ENCODE results near the gene UGT1A1. TPM values are rescaled to one million over a fixed set of nuclear protein-coding genes. Genes with fewer than 3 reads are reported as not detected.
A peak's percentile ranks its signal among the peaks of the same experiment; 100 is the strongest.

Gene UGT1A1
- total and polyA plus RNA-seq, 4 donors: 145 to 386 (median 288) TPM; not detected in 1

DNA sequence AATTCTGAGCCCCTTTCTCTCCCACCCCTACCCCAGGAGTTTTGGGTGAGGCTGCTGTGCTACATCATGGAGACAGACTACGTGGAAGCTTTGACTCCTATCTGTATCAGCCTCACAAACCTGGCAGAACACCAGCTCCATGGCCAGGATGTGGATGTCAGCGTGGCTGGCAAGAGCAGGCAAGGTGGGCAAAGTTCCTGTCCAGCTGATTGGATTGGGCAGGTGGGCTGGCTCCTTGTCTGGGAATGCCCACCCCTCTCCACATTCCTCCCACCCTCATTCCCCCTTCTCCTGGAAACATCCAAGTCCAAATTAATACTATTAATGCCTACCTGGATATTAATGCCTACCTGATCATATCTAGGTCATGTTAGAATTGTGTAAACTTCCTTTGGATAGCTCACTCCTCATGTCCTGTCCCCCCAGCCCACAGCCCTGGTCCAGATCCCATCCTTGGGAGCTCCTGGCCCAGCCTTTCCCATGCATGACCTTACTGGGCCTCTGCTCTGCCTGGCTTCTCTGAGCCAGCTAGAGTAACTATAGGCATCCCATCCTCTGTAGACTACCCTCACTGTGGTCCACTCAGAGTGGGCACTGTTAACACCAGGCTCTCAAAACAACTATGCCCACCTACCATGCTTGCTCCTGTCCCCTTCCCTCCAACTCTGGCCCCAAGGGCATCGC, 42.2 kb downstream of the UGT1A1 start:
- WGBS: 87% methylated on average over 3 of the region's 3 CpGs
- Histone ChIP-seq H3K36me3 (ENCODE audit: control insufficient read depth in 4 of 4, insufficient read depth in 3 of 4, low read depth in 1 of 4, low read length in 3 of 4) (no peaks in the 10 kb centered on the region), H3K4me1 (ENCODE audit: control insufficient read depth in 4 of 4, insufficient read depth in 4 of 4, low read length in 3 of 4) (no peaks in the 10 kb centered on the region), H3K9me3 (ENCODE audit: control insufficient read depth in 4 of 4, low read length in 3 of 4) (no peaks in the 10 kb centered on the region), H3K27me3 (ENCODE audit: control insufficient read depth in 4 of 4, insufficient read depth in 4 of 4, low read length in 3 of 4) (no peaks in the 10 kb centered on the region), H3K27ac (ENCODE audit: low read depth in 1 of 2, low read length in 2 of 2) (no peak overlapping the region), H3K4me3 (ENCODE audit: low read depth in 1 of 3, low read length in 3 of 3) (no peak overlapping the region), H3K9ac (ENCODE audit: low read depth in 1 of 2, low read length in 2 of 2) (no peak overlapping the region)
- no peak for DNase-seq (ENCODE audit: low spot score)
- TF ChIP-seq FOXA1 (IDR thresholded peaks at IDR 0.05) (no peak), GABPA (IDR thresholded peaks at IDR 0.05 in 1 of 2, conservative IDR thresholded peaks at IDR 0.05 in 1 of 2) (no peak), EGR1 (IDR thresholded peaks at IDR 0.05; ENCODE audit: low read depth in 2 of 2) (no peak), RAD21 (IDR thresholded peaks at IDR 0.05) (no peak), JUND (IDR thresholded peaks at IDR 0.05) (no peak), YY1 (IDR thresholded peaks at IDR 0.05) (no peak), HNF4G (IDR thresholded peaks at IDR 0.05) (no peak)
- TF ChIP-seq, protein P1, sequence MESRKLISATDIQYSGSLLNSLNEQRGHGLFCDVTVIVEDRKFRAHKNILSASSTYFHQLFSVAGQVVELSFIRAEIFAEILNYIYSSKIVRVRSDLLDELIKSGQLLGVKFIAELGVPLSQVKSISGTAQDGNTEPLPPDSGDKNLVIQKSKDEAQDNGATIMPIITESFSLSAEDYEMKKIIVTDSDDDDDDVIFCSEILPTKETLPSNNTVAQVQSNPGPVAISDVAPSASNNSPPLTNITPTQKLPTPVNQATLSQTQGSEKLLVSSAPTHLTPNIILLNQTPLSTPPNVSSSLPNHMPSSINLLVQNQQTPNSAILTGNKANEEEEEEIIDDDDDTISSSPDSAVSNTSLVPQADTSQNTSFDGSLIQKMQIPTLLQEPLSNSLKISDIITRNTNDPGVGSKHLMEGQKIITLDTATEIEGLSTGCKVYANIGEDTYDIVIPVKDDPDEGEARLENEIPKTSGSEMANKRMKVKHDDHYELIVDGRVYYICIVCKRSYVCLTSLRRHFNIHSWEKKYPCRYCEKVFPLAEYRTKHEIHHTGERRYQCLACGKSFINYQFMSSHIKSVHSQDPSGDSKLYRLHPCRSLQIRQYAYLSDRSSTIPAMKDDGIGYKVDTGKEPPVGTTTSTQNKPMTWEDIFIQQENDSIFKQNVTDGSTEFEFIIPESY (IDR thresholded peaks at IDR 0.05): no peak
- TF ChIP-seq, protein P2, sequence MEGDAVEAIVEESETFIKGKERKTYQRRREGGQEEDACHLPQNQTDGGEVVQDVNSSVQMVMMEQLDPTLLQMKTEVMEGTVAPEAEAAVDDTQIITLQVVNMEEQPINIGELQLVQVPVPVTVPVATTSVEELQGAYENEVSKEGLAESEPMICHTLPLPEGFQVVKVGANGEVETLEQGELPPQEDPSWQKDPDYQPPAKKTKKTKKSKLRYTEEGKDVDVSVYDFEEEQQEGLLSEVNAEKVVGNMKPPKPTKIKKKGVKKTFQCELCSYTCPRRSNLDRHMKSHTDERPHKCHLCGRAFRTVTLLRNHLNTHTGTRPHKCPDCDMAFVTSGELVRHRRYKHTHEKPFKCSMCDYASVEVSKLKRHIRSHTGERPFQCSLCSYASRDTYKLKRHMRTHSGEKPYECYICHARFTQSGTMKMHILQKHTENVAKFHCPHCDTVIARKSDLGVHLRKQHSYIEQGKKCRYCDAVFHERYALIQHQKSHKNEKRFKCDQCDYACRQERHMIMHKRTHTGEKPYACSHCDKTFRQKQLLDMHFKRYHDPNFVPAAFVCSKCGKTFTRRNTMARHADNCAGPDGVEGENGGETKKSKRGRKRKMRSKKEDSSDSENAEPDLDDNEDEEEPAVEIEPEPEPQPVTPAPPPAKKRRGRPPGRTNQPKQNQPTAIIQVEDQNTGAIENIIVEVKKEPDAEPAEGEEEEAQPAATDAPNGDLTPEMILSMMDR (IDR thresholded peaks at IDR 0.05; ENCODE audit: low read depth, low read length, missing input control): no peak
- TF ChIP-seq, protein P3, sequence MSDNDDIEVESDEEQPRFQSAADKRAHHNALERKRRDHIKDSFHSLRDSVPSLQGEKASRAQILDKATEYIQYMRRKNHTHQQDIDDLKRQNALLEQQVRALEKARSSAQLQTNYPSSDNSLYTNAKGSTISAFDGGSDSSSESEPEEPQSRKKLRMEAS (IDR thresholded peaks at IDR 0.05): no peak

DNA sequence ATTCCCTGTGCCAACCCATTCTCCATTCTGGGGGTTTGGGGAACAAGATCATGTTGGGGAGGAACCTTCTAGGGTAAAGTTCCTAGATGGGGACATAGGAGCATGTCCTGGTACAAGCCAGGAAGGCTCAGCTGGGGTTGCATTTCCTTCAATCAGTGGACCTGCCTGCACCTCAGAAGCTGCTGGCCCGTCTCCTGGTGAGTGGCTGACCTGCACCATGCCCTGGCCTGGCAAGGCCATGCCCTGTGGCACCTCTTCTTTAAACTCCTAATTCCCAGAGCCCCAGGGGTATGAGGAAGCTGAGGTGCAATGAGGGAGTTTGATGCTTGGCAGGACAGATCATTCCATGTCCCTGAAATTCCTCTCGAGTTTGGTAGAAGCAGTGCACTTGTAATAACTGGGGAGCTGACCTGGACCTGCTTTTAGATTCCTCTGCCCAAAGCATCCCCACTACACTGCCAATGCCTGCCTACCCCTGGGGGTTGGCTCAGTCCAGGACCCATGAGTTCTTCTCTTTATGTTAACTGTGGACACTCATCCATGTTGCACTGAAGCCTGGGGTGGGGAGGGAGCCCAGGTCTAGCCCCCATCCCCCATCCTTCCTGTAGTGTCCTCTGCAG, 43.3 kb downstream of the UGT1A1 start:
- Histone ChIP-seq H3K9me3 (ENCODE audit: control insufficient read depth in 4 of 4, low read length in 3 of 4) (no peaks in the 10 kb centered on the region), H3K4me3 (ENCODE audit: low read depth in 1 of 3, low read length in 3 of 3) (no peak overlapping the region), H3K4me1 (ENCODE audit: control insufficient read depth in 4 of 4, insufficient read depth in 4 of 4, low read length in 3 of 4) (no peaks in the 10 kb centered on the region), H3K27me3 (ENCODE audit: control insufficient read depth in 4 of 4, insufficient read depth in 4 of 4, low read length in 3 of 4) (no peaks in the 10 kb centered on the region), H3K9ac (ENCODE audit: low read depth in 1 of 2, low read length in 2 of 2) (no peak overlapping the region), H3K36me3 (ENCODE audit: control insufficient read depth in 4 of 4, insufficient read depth in 3 of 4, low read depth in 1 of 4, low read length in 3 of 4) (no peaks in the 10 kb centered on the region), H3K27ac (ENCODE audit: low read depth in 1 of 2, low read length in 2 of 2) (no peak overlapping the region)
- WGBS: 75% methylated on average over 2 of the region's 2 CpGs
- TF ChIP-seq SP1 (IDR thresholded peaks at IDR 0.05) (no peak), GABPA (IDR thresholded peaks at IDR 0.05 in 1 of 2, conservative IDR thresholded peaks at IDR 0.05 in 1 of 2) (no peak)
- TF ChIP-seq, protein P3 (IDR thresholded peaks at IDR 0.05): no peak
- peak; percentile 9 for DNase-seq (ENCODE audit: low spot score)

DNA sequence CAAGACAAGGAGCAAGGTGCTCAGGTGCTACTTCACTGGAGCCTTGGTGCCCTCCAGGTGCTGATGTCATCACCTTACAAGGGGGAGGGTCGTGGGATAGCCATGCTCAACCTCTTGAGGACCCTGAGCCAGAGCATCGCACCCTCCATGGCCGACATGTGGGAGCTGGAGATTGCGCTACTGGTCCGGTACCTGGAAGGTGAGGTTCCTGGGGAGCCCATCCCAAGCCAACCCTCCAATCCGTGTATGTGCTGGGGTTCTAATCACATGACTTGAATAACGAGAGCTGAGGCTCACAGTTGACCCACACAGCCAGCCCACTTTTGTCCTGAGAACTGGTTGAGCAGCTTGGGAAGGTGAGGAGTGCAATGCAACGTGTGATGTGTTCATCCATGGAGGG, 43.9 kb downstream of the UGT1A1 start:
- Histone ChIP-seq H3K36me3 (ENCODE audit: control insufficient read depth in 4 of 4, insufficient read depth in 3 of 4, low read depth in 1 of 4, low read length in 3 of 4) (no peaks in the 10 kb centered on the region), H3K4me1 (ENCODE audit: control insufficient read depth in 4 of 4, insufficient read depth in 4 of 4, low read length in 3 of 4) (no peaks in the 10 kb centered on the region), H3K9me3 (ENCODE audit: control insufficient read depth in 4 of 4, low read length in 3 of 4) (no peaks in the 10 kb centered on the region), H3K9ac (ENCODE audit: low read depth in 1 of 2, low read length in 2 of 2) (no peak overlapping the region), H3K27ac (ENCODE audit: low read depth in 1 of 2, low read length in 2 of 2) (no peak overlapping the region), H3K27me3 (ENCODE audit: control insufficient read depth in 4 of 4, insufficient read depth in 4 of 4, low read length in 3 of 4) (no peaks in the 10 kb centered on the region), H3K4me3 (ENCODE audit: low read depth in 1 of 3, low read length in 3 of 3) (no peak overlapping the region)
- no peak for TF ChIP-seq EGR1 (IDR thresholded peaks at IDR 0.05; ENCODE audit: low read depth in 2 of 2)
- TF ChIP-seq RAD21 (IDR thresholded peaks at IDR 0.05): no peak
- TF ChIP-seq FOXA1 (IDR thresholded peaks at IDR 0.05): no peak
- no peak for TF ChIP-seq RXRA (IDR thresholded peaks at IDR 0.05)
- TF ChIP-seq, protein P2 (IDR thresholded peaks at IDR 0.05; ENCODE audit: low read depth, low read length, missing input control): no peak
- TF ChIP-seq GABPA (IDR thresholded peaks at IDR 0.05 in 1 of 2, conservative IDR thresholded peaks at IDR 0.05 in 1 of 2): no peak
- no peak for TF ChIP-seq HNF4A (conservative IDR thresholded peaks at IDR 0.05)
- TF ChIP-seq SP1 (IDR thresholded peaks at IDR 0.05): no peak
- no peak for TF ChIP-seq HNF4G (IDR thresholded peaks at IDR 0.05)
- no peak for TF ChIP-seq TAF1 (conservative IDR thresholded peaks at IDR 0.05)
- TF ChIP-seq, protein P3 (IDR thresholded peaks at IDR 0.05): no peak
- DNase-seq (ENCODE audit: low spot score): peak; percentile 20
- WGBS: 71% methylated on average over 8 of the region's 8 CpGs

Measured in liver (tissue), 9 donors.